Stimulated activated CD4-positive, alpha-beta T cell treated with anti-CD3 and anti-CD28 coated beads, Interleukin-12 subunit alpha, Interleukin-12 subunit beta, amount 100 ng/mL, for 48 hours (primary cell): ENCODE measurements around the gene TMEM30A.

Source experiments
- DNase-seq, 3 donors: peaks; one replicate each; pipeline ENCODE4 v3.0.0-alpha.2; 2020; ENCODE audit warnings: low read depth in 2 of 3, low spot score in 1 of 3

The TMEM30A gene

DNA sequence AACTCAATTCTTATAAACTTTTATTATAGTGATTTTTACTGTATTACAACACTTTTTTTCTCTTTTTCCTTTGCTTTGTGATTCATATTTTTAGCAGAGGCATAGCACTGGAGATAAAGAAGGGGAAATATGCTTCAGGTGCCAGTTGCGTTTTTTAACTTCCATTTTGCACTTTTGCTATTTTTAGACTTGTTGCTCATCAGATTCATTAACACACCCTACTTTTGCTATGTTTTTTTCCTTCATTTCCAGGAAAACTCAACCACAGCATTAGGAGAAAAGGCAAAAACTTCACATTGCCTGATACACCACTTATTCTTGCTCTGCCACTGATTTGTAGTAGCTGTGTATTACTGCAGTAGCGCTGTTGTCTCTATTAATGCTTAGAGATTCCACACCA lies 8.0 kb upstream of the TMEM30A start:
- DNase-seq, result no peak

DNA sequence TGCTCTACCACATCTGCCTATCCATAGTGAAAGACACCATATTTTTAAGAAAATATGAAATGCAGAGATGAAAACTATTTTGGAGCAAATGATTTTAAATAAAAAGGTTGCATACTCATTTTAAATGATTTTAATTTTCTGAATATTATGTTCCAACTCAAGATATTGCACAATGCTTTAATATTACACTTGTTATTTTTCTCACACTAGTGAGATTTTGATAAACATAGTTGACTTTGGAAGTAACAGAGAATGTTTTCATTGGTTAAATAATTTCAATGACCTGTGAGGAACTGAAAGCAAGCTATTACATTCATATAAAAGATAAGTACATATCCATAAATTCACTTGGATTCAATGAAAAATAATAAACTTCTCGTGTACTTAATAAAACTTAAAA lies 7.2 kb upstream of the TMEM30A start:
- no peak for DNase-seq

DNA sequence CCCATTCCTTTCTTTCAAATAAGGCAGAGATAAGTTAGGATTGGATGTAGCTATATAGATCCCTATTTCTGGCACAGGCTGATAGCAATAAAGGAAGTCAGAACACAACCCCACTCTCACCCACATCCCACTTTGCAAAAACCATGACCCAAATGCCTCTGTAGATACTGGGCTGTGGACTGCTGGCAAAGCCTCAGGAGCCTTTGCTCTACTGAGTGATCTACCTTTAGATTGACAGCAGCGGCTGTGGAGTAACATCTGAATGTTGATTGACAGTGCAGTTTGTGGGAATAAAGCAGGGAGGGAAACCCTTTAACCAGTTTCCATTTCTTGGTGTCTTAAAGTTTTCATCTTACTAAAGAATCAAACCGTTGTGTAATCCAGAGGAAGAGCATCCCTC lies 6.7 kb upstream of the TMEM30A start:
- no peak for DNase-seq

DNA sequence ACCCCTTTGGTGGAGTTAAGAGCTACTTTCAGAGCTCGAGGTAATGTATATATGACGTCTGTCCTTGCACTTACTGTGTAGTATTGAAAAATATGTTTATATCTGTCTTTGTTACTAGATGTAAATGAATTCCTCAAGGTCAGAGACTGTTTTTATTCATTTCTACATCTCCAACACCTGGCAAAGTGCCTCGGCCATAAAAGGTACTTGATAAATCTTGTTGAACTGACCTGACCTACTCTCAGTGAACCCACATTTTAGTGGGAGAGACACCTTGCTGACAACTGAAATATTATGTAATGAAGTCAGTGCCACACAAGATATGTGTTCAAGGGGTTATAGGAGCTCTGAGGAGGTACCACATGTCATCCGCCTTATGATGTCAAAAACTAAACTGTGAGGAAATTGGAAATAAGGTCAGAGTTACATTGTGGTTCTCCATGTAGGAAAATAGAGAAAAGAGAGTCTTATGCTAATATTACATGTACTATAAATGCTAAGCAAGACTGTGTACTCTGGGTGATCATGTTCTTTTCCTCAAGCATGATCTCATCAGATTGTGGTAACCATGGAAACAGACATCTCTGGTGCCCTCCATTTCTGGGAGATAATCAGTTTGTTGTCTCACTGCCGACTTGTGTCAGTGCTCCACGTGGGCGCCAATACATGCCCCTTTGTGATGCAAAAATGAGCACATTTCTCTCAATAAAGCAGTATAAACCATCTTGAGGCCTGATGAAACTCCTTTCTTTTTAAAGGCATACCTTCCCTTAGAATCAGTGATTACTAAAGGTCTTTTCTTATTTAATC lies 5.7 kb upstream of the TMEM30A start:
- no peak for DNase-seq

DNA sequence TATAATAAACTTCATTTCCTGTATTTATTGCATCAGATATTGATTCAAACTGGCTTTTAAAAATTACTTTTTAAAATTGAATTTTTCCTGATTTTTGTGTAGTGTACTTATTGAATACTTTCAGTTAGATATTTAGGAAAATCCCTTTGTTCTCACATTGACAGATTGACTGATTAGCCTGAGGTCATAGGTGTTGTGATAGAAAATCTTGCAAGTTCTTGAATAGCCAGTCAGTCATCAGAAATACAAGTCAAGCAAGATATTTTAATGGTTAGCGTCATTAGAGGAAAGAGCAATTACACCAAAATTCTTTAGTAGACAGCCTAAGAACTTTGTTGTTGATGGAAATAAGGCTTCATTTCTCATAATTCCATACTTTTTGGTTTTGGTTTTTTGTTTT lies 3.4 kb upstream of the TMEM30A start:
- no peak for DNase-seq

DNA sequence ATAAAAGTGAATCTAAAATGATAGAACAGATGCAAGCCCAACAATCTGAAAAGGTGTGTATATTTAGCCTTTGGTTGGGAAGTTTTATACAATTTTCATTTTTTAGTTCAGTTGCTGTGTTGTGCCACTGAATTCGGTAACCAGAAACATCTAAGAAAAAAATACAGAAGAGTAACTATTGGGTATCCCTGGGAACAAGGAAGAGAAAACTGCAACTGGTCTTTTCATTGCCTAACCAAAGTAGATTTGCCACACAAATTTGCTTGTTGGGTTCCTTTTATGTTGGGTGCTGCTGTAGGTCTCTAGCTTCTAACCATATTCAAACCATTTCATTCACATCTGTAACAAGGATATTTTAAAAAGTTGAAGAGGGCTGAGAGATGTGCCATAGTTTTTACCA lies 2.8 kb upstream of the TMEM30A start:
- DNase-seq, result no peak

DNA sequence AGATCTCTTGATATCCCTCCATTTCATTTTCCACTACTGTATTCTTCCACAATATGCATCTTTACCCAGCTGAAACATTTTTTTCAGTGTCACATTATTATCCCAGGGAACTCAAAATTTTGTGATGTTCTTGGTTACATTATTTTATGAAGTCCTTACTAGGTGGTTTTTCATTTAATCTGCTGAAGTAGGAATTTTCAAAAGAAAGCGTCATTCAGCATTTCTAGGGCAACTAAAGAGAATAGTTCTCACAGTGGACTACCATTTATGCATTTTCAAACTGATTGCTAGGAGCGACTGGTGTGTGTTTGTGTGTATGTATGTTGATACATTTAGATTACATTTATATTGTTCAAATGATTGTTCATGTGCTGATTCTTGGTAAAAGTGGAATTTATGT lies 2.4 kb upstream of the TMEM30A start:
- DNase-seq, result no peak

DNA sequence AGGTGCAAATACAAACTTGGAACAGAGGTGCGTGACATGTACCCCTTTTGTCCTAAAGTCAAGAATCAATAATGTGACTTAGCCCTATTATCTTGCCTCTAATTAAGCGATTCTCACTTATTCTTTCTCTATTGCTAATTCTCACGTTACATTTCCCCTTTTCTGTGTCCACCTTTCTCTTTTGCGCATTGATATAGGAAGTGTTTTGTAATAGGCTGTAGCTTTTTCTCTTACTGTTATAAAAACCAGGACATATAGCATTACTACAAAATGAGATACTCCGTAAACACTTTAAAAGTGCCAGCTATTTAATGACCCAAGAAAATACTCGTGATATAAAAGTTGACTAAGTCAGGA lies 669 bp upstream of the TMEM30A start:
- DNase-seq, result no peak

DNA sequence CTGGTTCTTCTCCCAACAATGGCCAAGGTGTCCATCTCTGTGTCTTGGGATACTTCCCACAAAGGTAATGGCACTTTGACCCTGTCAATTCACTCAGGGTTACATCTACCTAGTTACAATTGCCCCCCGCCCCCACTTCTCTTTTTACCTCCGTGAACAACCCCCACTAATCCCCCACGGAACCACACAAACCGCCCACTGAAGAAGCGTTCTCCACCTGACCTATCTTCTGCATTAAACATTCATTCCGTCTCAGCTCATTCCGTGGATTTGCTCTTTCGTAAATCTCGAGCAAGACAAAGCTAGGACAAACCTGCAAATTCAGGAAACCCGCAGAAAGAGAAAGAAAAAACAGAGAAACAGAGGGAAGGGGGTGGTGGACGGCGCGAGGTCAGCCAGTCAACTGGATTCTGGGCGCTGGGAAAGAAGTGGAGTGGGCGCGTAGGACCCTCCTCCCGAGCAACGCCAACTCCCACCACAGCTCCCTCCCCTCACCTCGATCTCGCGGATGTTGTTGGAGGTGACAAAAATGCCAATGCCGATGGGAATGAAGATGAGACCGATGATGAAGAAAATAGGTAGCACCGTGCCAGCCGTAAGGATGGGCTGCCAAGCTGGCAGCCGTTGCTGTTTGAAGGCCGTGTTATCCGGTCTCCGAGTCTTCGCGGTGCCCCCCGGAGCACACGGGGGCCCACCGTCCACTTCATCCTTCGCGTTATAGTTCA lies 523 bp downstream of the TMEM30A start:
- peak in 2 of 3 donors; percentile 9 to 16 for DNase-seq

DNA sequence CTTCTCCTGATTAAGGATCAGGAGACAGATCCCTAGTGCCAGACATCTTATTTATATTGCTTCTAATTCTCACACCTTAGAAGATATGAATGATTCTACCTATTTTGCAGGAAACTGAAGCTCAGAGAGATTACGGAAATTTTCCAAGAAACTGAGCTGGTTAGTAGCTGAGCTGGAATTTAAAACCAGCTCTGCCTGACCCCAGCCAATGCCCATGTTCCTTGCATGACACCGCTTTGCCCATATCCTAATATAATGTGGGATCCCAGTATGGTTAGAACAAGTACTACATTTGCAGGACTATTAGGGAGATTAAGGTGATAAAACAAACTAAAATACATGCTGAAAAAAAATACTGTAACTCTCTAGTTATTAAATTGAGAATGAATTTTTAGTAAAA lies 1.9 kb downstream of the TMEM30A start:
- DNase-seq, result no peak

DNA sequence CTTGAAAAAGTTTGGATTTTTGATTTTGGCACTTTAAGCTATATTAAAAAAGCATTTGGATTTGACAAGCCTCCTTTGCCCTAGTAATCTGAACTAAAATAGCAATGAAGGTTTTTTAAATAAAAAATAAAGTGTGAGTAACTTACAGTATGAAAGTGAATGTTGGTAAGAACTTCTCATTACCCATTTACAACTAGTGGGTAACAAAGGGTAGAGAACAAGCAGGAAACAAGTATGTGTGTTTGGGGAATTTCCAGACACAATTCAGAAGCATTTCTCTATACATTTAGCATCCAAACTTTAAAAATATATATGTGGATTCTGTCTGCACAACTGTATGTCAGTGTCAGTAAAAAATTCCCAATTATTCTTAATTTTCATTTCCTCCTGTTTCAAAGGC lies 2.9 kb downstream of the TMEM30A start:
- DNase-seq, result no peak

DNA sequence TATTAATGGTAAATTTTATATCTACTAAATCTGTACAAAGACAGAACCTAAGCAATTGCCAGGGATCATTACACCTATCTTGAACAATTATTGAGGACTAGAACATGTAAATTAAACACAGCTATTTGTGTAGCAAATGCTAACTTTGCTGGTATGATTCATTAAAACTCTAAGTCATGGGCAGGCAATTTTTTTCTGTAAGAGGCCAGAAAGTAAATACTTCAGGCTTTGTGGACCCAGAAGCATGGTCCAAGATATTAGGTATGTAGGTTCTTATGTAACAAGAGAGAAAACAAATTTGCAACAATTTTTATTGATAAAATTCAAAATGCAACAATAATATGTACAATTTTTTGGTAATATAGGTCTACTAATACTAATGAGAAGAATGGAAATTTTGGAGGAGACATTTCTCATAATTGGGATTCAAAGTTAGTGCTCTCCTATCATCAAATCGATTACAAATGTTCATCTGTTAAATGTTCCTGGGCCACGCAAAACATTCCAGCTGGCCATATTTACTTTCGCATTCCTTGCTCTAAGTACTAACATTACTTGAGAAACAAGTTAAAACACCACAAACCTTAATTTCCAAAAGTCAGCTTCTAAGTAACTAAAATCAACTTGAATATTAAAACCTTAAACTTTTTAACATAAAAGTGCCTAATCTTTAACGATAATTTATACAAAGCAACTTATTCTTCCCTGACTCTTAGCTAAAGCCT lies 4.3 kb downstream of the TMEM30A start:
- no peak for DNase-seq

DNA sequence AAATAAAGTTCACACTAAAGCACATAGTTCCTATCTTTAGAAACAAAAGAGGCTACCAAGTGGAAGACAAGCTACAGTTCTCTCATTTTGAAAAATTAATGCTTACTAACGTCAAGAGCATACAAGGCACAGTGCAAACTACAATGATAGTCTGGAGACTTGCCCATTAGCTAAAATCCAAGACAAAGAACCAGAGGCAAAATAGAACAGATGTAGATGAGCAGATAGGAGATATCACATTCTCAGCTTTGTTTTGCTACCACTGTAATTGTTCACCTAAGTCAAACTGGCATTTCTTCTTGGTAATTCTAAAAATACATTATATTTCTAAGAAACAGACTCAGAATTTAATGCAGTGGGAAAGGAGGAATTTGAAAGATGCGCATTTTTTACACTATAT lies 5.2 kb downstream of the TMEM30A start:
- DNase-seq, result no peak

DNA sequence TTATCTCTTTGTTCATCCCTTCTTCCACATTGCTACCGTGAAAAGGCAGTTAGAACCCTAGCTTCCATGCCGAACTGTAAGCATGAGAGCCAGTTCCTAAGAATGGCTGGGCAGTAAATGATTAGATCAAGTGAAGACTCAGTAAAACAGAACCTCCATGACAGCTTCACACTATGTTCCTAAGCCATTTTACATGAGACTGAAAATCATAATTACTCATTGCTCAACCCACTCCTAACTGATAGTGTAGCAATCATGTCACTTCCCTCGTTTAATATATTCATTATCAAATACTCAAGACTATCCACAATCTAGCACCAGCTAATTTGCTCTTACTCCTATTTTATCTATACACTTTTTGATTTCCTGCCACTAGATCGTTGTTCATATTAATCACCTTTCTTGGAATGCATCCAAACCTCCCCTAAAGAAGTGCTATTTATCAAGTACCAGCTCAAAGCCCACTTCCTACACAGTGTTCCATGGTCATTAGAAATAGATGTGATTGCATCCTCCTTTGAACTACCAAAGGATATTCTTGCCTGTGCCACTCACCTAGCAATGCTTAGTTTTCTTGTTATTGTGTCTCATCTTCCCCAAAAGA lies 6.0 kb downstream of the TMEM30A start:
- no peak for DNase-seq

DNA sequence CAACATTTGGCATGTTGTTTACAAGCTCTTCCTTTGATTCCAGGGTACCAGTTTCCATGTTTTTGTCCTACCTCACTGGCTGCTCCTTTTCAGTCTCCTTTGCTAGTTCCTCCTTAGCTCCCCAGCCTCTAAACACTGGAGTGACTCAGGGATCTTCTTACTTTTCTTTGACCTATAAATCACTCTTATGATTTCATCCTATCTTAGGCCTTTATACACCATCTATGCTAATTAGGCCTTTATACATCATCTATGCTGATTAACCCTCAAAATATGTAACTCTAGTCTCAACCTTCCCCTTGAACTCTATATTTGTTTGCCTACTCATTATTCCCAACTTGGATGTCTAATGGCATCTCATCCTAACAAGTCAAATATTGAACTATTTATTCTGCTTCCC lies 9.5 kb downstream of the TMEM30A start:
- DNase-seq, result no peak

DNA sequence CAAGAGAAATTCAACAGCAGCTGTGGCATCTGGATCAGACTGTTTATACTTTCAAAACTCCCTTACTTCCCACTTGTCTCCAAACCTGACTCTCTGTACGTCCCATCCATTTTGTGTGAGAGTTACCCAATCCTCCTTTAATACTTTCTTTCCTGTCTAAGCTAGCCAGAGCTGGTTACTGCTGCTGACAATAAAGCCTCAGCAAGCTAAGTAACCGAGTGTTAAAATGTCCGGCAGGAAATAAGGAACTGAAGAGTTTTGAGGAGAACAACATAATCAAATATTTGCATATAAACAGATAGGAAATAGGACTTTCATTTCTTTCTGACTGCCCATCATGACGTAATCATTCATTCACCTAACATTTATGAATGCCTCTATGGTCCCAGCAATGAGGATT lies 11.6 kb downstream of the TMEM30A start:
- no peak for DNase-seq

DNA sequence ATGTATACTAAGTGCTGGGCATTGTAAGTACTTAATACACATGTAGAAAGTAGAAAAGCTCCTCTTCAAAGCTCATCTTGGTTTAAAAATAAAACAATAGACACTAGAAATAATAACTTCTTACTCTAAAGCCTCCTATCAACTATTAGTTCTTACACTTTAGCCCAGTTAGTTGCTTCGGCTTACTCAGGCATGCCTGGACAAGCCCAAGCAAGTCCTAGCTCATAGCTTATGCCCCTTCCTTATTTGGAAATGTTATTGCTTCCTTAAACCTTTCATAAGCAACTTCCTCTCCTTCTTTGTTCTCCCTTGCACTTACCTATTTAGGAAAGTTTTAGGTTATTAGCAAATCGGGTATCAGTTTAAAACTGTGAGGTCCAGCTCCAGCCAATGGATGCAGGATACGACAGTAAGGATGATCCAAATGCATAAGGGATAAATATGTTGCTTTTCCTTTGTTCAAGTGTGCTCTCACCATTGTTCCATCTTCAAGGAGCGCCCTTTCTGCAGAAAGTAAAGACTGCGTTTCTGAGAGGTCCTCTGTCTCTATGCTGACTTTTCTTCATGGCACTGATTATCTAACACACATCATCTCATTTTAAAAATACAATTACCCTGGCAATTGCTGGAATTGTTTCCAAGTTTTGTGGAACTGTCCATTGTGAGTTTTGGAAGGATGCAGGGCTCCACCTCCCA lies 12.3 kb downstream of the TMEM30A start:
- DNase-seq, result no peak

DNA sequence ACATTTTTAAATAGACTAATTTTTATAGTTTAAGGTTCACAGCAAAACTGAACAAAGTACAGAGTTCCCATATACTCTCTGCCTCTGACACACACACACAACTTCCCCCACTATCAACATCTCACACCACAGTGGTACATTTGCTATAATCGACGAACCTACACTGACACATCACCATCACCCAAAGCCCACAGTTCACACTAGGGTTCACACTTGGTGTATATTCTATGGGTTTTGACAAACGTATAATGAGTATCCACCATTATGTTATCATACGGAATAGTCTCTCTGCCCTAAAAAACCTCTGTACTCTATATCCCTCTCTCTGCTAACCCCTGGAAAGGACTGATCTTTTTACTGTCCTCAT lies 15.6 kb downstream of the TMEM30A start:
- no peak for DNase-seq

DNA sequence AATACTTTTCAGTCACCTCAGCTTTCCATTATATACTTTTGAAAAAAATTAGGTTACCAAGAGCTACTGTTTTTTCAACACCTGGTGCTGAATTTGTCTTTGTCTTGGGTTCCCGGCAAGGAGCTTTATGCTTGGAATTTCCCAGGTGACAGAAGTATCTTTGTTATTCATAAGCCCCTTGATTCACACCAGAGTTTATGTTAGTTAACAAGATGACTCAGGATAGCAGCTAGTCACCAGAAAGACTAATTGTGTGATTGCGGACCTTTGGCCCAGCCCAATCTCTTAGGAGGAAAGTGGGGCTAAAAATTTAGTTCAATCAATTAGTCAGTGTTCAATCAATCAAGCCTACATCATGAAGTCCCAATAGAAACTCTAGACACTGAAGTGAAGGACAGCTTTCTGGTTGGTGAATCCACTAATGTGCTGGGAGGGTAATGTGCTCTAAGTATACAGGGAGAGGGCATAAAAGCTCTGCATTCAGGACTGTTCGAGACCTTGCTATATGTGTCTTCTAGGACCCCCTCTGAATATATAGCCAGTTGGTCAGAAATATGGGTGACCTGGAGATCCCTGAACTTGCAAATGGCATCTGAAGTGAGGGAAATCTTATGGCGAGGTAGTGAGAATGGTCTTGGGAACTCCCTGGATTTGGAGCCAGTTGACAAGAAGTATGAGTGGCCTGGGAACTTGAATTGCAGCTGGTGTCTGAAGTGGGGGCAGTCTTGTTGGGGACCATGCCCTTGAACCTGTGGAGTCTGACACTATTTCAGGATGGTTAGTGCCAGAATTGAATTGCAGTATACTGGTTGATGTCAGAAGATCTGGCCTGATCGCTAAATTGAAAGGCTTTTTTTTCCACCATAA lies 16.2 kb downstream of the TMEM30A start:
- DNase-seq, result no peak

DNA sequence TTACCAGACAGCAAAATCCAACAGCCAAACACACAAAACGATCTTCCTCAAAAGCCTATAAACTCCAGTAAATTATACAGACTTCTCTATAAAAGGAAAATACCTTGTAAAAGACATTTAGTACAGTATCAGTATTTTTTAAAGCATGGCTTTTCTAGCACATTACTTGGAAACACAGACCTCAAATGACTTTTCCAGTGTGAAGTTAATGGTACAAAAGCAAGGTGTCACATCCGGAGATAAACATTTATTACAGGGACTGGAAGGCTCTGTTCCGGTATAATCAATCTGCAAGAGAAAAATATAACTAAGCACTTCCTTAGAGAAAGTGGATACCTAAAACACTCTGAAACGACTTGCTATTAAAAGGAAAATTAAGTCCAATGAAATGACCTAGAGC lies 17.1 kb downstream of the TMEM30A start:
- DNase-seq, result no peak
